A549 (cell line): ENCODE data around the gene HMGN2. TPM values are rescaled to one million over a fixed set of nuclear protein-coding genes. Genes with fewer than 3 reads are reported as not detected.

Experiments
- ATAC-seq, 2 experiments: fragments of 200-7000 bp in 1 of 2; fragments of >200 bp in 1 of 2; cut with Nextera tagmentation in 1 of 2; cut with Tn5 transposase in 1 of 2; 3 replicates each; pipeline versions ENCODE4 v1.8.0 to v1.9.1; 2018 to 2020; ENCODE audit warnings: mild to moderate bottlenecking in 1 of 2, moderate library complexity in 1 of 2
- CTCF ChIA-PET: fragments of 300-600 bp; sonication (Branson Sonifier 250); formaldehyde crosslinking; extraction: SDS; loops from one replicate; lab custom pipeline; 2021; ENCODE audit warnings: antibody characterized with exemption, inconsistent platforms; lab: Yijun Ruan, JAX
- POLR2A ChIA-PET: fragments of 350-600 bp; formaldehyde crosslinking; extraction: SDS; loops from one replicate; lab custom pipeline; 2021; ENCODE audit warnings: antibody characterized with exemption, inconsistent platforms; lab: Yijun Ruan, JAX
- DNase-seq, 2 experiments: peaks; one replicate each; pipeline versions ENCODE4 v3.0.0 to v3.0.0-alpha.2; 2011 to 2016; ENCODE audit warnings: low read depth in 1 of 2, low spot score in 1 of 2
- FAIRE-seq: peaks from 2 replicates; lab custom pipeline; 2011; peaks lifted over from hg19 to GRCh38; lab: Jason Lieb, UNC
- H3K27ac ChIP-seq, 2 experiments: fragments of >200 bp; sonication (Bioruptor Twin); formaldehyde crosslinking; 3 replicates each; pipeline ENCODE4 v1.5.1; 2016 to 2017
- H3K4me1 ChIP-seq: fragments of >200 bp; sonication (Bioruptor Twin); formaldehyde crosslinking; 3 replicates; pipeline ENCODE4 v1.6.1; 2016
- H3K4me2 ChIP-seq: fragments of >200 bp; sonication (Bioruptor Twin); formaldehyde crosslinking; 3 replicates; pipeline ENCODE4 v1.6.1; 2016
- H3K4me3 ChIP-seq: fragments of >200 bp; sonication (Bioruptor Twin); formaldehyde crosslinking; 3 replicates; pipeline ENCODE4 v1.5.1; 2016
- H3K9me3 ChIP-seq: fragments of >200 bp; sonication (Bioruptor Twin); formaldehyde crosslinking; 3 replicates; pipeline ENCODE4 v1.6.1; 2016
- CBX2 ChIP-seq: fragments of 200-600 bp; sonication (generic); IDR thresholded peaks from 2 replicates; pipeline ENCODE4 v1.6.1; 2016; ENCODE audit warnings: low read depth, mild to moderate bottlenecking, borderline replicate concordance
- CBX8 ChIP-seq: fragments of 200-600 bp; sonication (generic); IDR thresholded peaks from 2 replicates; pipeline ENCODE4 v1.6.1; 2016
- CHD2 ChIP-seq: fragments of 150-350 bp; IDR thresholded peaks from 2 replicates; pipeline ENCODE4 v1.6.1; 2014; ENCODE audit warnings: low read length; ENCODE audit not compliant: partially characterized antibody
- CHD4 ChIP-seq: fragments of 200-600 bp; sonication (generic); IDR thresholded peaks from 2 replicates; pipeline ENCODE4 v1.6.1; 2016; ENCODE audit warnings: antibody characterized with exemption, mild to moderate bottlenecking, borderline replicate concordance
- EHF ChIP-seq: fragments of 250-450 bp; sonication (Bioruptor Pico); IDR thresholded peaks from 2 replicates; pipeline ENCODE4 v1.5.0; 2020; ENCODE audit warnings: mild to moderate bottlenecking
- EP300 ChIP-seq, 2 experiments: fragments of >200 bp; sonication (Bioruptor Twin); formaldehyde crosslinking; IDR thresholded peaks; 2 replicates in 1 of 2; 3 replicates in 1 of 2; pipeline ENCODE4 v1.6.1; 2016 to 2017
- ESRRA ChIP-seq: fragments of 150-350 bp; IDR thresholded peaks from 2 replicates; pipeline ENCODE4 v1.6.1; 2014; ENCODE audit warnings: mild to moderate bottlenecking, low read length, borderline replicate concordance
- FOSB ChIP-seq: fragments of 250-450 bp; sonication (Bioruptor Pico); IDR thresholded peaks from 2 replicates; pipeline ENCODE4 v1.5.0; 2020; ENCODE audit warnings: mild to moderate bottlenecking, moderate library complexity
- FOXS1 ChIP-seq: fragments of 250-450 bp; sonication (Bioruptor Pico); IDR thresholded peaks from 2 replicates; pipeline ENCODE4 v1.5.0; 2020; ENCODE audit warnings: mild to moderate bottlenecking, moderate library complexity
- JUN ChIP-seq, 2 experiments: fragments of >200 bp; sonication (Bioruptor Twin); formaldehyde crosslinking; IDR thresholded peaks; 2 replicates in 1 of 2; 3 replicates in 1 of 2; pipeline ENCODE4 v1.6.1; 2016 to 2017
- JUNB ChIP-seq: fragments of >200 bp; sonication (Bioruptor Twin); formaldehyde crosslinking; IDR thresholded peaks from 2 replicates; pipeline ENCODE4 v1.6.1; 2016
- KDM1A ChIP-seq: fragments of 200-600 bp; sonication (generic); IDR thresholded peaks from 2 replicates; pipeline ENCODE4 v1.6.1; 2016; ENCODE audit warnings: low read depth, mild to moderate bottlenecking
- MAFK ChIP-seq: fragments of 450-650 bp; IDR thresholded peaks from 2 replicates; pipeline ENCODE4 v1.6.1; 2014; ENCODE audit not compliant: partially characterized antibody
- MAX ChIP-seq: IDR thresholded peaks from 2 replicates; pipeline ENCODE4 v1.6.1; 2012
- MYC ChIP-seq: IDR thresholded peaks from 2 replicates; pipeline ENCODE4 v1.6.1; 2012; ENCODE audit warnings: mild to moderate bottlenecking, inconsistent platforms, low read length, improper control_type of control experiment, borderline replicate concordance
- NFE2L2 ChIP-seq: fragments of 150-350 bp; conservative IDR thresholded peaks from 2 replicates; pipeline ENCODE4 v1.6.1; 2014; ENCODE audit warnings: low read length
- NPAS2 ChIP-seq: fragments of 250-450 bp; sonication (Bioruptor Pico); IDR thresholded peaks from 2 replicates; pipeline ENCODE4 v1.8.0; 2022; ENCODE audit warnings: mild to moderate bottlenecking, moderate library complexity, borderline replicate concordance
- NR3C1 ChIP-seq: fragments of >200 bp; sonication (Bioruptor Twin); formaldehyde crosslinking; IDR thresholded peaks from 3 replicates; pipeline ENCODE4 v1.6.1; 2017
- PHF8 ChIP-seq: fragments of 200-600 bp; sonication (generic); IDR thresholded peaks from 2 replicates; pipeline ENCODE4 v1.6.1; 2016; ENCODE audit warnings: low read depth, mild to moderate bottlenecking, antibody characterized with exemption, moderate library complexity, borderline replicate concordance
- POLR2A ChIP-seq: IDR thresholded peaks from 2 replicates; pipeline ENCODE4 v1.6.1; 2012; ENCODE audit warnings: mild to moderate bottlenecking, low read length
- RAD21 ChIP-seq, 2 experiments: fragments of >200 bp in 1 of 2; sonication (Bioruptor Twin) in 1 of 2; formaldehyde crosslinking in 1 of 2; IDR thresholded peaks in 1 of 2; conservative IDR thresholded peaks in 1 of 2; 2 replicates in 1 of 2; 3 replicates in 1 of 2; pipeline ENCODE4 v1.6.1; 2012 to 2018; ENCODE audit warnings: inconsistent platforms in 1 of 2
- RARB ChIP-seq: fragments of 250-450 bp; sonication (Bioruptor Pico); IDR thresholded peaks from 2 replicates; pipeline ENCODE4 v1.8.0; 2021; ENCODE audit warnings: mild to moderate bottlenecking, moderate library complexity
- RFX5 ChIP-seq: fragments of 450-650 bp; IDR thresholded peaks from 2 replicates; pipeline ENCODE4 v1.7.1; 2014; ENCODE audit warnings: antibody characterized with exemption, mild to moderate bottlenecking, moderate library complexity
- RNF2 ChIP-seq: fragments of 200-600 bp; sonication (generic); IDR thresholded peaks from 2 replicates; pipeline ENCODE4 v1.6.1; 2016; ENCODE audit warnings: low read depth, mild to moderate bottlenecking, antibody characterized with exemption, moderate library complexity, borderline replicate concordance
- SMC3 ChIP-seq: fragments of >200 bp; sonication (Bioruptor Twin); formaldehyde crosslinking; IDR thresholded peaks from 3 replicates; pipeline ENCODE4 v1.6.1; 2018; ENCODE audit warnings: inconsistent platforms
- SREBF2 ChIP-seq: fragments of 450-650 bp; IDR thresholded peaks from 2 replicates; pipeline ENCODE4 v1.6.1; 2014; ENCODE audit warnings: mild to moderate bottlenecking, moderate library complexity
- ZC3H11A ChIP-seq: fragments of 450-650 bp; IDR thresholded peaks from 2 replicates; pipeline ENCODE4 v1.6.1; 2014; ENCODE audit warnings: antibody characterized with exemption, mild to moderate bottlenecking
- ZNF302 ChIP-seq: fragments of 250-450 bp; sonication (Bioruptor Pico); IDR thresholded peaks from 2 replicates; pipeline ENCODE4 v1.9.0; 2021; ENCODE audit warnings: inconsistent platforms, mild to moderate bottlenecking, moderate library complexity
- ZSCAN20 ChIP-seq: fragments of 250-450 bp; sonication (Bioruptor Pico); IDR thresholded peaks from 2 replicates; pipeline ENCODE4 v1.8.0; 2022; ENCODE audit warnings: mild to moderate bottlenecking, moderate library complexity
- WGBS: methylation state at CpG from one replicate; pipeline ENCODE4 v1.1.6; 2017; ENCODE audit errors: missing lambda C conversion rate; 5-methylcytosine and 5-hydroxymethylcytosine counted together
- polyA plus RNA-seq, 4 experiments: library from polyadenylated mRNA; depleted of rRNA in 3 of 4; stranded (reverse); fragments of >200 nt; fragmentation: RNase III in 1 of 4; extraction: RNeasy Plus Mini Kit Qiagen cat#74134 plus additional on column Dnase treatment in 1 of 4; gene quantifications; 2 replicates in 3 of 4; 3 replicates in 1 of 4; pipeline ENCODE4 v1.2.3, GENCODE V29; 2011 to 2017
- TF ChIP-seq, protein P1 (sequence below): fragments of >200 bp; sonication (Bioruptor Twin); formaldehyde crosslinking; IDR thresholded peaks from 2 replicates; pipeline ENCODE4 v1.6.1; 2016
- TF ChIP-seq, protein P2 (sequence below): fragments of 250-450 bp; sonication (Bioruptor Pico); IDR thresholded peaks from 2 replicates; pipeline ENCODE4 v1.5.0; 2020; ENCODE audit warnings: low read depth, mild to moderate bottlenecking, moderate library complexity
- TF ChIP-seq, protein P3 (sequence below): fragments of 150-350 bp; IDR thresholded peaks from 2 replicates; pipeline ENCODE4 v1.6.1; 2014; ENCODE audit warnings: low read depth, mild to moderate bottlenecking, low read length

HMGN2 gene
- polyA plus RNA-seq, 2 of the 4 experiments (the other 2 are of a cell fraction): 146 to 310 TPM

GRCh38 chr1:26518355-26518754, 46.1 kb downstream of the HMGN2 start:
- CTCF ChIA-PET: interaction anchor here (0.9 kb wide), 1 partner anchor 271 kb away, joined by 3 read pairs; no protein-coding TSS in a partner anchor
- Histone ChIP-seq H3K4me1 (no peaks in the 10 kb centered on the region), H3K27ac (no peak overlapping the region), H3K4me2 (no peak overlapping the region), H3K4me3 (no peak overlapping the region)
- 87% methylated on average over 6 of the region's 6 CpGs for WGBS
- ATAC-seq: no peak
- TF ChIP-seq RFX5 (no peak), RAD21 (conservative IDR thresholded peaks at IDR 0.05 in 1 of 2, IDR thresholded peaks at IDR 0.05 in 1 of 2) (no peak), MAX (no peak)
- TF ChIP-seq, all 56 proteins: peak for 0
- H3K9me3 ChIP-seq: no peaks in the 10 kb centered on the region
- POLR2A ChIA-PET: no interaction called here
- FAIRE-seq: no peak
- DNase-seq: no peak

DNA sequence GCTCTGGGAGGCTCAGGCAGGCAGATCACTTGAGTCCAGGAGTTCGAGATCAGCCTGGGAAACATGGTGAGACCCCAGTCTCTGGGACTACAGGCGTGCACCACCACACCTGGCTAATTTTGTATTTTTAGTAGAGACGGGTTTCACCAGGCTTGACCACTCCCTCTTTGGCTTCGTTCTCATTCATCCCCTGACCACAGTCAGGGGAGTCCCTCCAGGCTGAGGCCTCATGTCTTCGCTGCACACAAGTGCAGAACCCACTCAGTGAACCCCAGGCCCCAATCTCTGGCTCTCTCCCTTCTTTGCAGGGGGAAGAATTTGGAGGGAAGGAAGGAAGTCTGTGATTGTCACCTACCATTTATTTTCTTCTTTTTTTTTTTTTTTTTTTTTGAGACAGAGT, 48.1 kb downstream of the HMGN2 start:
- ATAC-seq: no peak
- no peak for FAIRE-seq
- H3K9me3 ChIP-seq: no peaks in the 10 kb centered on the region
- 79% methylated on average over 5 of the region's 5 CpGs for WGBS
- H3K4me1 ChIP-seq: no peaks in the 10 kb centered on the region
- POLR2A ChIA-PET: no interaction called here
- H3K27ac ChIP-seq: no peak overlapping the region
- H3K4me3 ChIP-seq: no peak overlapping the region
- DNase-seq: no peak
- no peak for TF ChIP-seq RARB (CRISPR knock-in tag)
- TF ChIP-seq, protein P1, sequence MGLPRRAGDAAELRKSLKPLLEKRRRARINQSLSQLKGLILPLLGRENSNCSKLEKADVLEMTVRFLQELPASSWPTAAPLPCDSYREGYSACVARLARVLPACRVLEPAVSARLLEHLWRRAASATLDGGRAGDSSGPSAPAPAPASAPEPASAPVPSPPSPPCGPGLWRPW: no peak
- TF ChIP-seq, all 56 proteins: peak for 0
- no peak overlapping the region for H3K4me2 ChIP-seq
- CTCF ChIA-PET: interaction anchor here (0.7 kb wide), 1 partner anchor 122 kb away, joined by 4 read pairs; no protein-coding TSS in a partner anchor

GRCh38 chr1:26521669-26522030, 49.4 kb downstream of the HMGN2 start:
- ATAC-seq: no peak
- H3K4me1 ChIP-seq: no peaks in the 10 kb centered on the region
- H3K4me3 ChIP-seq: no peak overlapping the region
- no peak for TF ChIP-seq EP300 (IDR thresholded peaks at IDR 0.05)
- no peak for TF ChIP-seq EHF
- TF ChIP-seq CHD2: no peak
- no peak for TF ChIP-seq MAFK
- TF ChIP-seq CBX2: no peak
- TF ChIP-seq NFE2L2: no peak
- TF ChIP-seq, protein P1: no peak
- no peak for TF ChIP-seq ZC3H11A
- TF ChIP-seq CBX8: no peak
- TF ChIP-seq ESRRA: no peak
- no peak for TF ChIP-seq RARB (CRISPR knock-in tag)
- no peak for TF ChIP-seq POLR2A
- TF ChIP-seq ZNF302 (CRISPR knock-in tag): no peak
- TF ChIP-seq CHD4: no peak
- TF ChIP-seq RNF2: no peak
- TF ChIP-seq, all 56 proteins: peak for 0
- Histone ChIP-seq H3K27ac (no peak overlapping the region), H3K4me2 (no peak overlapping the region), H3K9me3 (no peaks in the 10 kb centered on the region)
- DNase-seq (no peak), FAIRE-seq (no peak)
- ChIA-PET POLR2A (no interaction called here), CTCF (no interaction called here)
- WGBS: 75% methylated on average over 14 of the region's 14 CpGs

DNA sequence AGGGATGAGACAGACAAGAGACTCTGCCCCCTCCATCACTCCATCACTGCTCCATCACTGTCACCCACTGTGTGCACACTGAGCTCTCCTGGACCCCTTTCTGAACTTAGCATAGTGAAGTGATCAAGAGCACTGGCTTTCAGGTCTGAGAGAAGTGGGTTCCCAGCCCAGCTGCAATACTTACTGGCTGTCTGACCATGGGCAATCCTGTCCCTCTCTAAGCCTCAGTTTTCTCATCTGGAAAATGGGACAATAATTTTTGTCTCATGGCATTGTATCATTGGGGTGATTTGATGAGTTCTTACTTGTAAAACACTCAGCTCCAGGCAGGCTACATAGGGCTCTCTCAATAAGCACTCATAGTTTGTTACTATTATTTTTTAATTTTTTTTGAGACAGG, 49.8 kb downstream of the HMGN2 start:
- FAIRE-seq: no peak
- Histone ChIP-seq H3K9me3 (no peaks in the 10 kb centered on the region), H3K4me1 (no peaks in the 10 kb centered on the region), H3K27ac (no peak overlapping the region), H3K4me2 (no peak overlapping the region), H3K4me3 (no peak overlapping the region)
- ChIA-PET CTCF (interaction anchor here (0.7 kb wide), 1 partner anchor 21 kb away, joined by 3 read pairs; no protein-coding TSS in a partner anchor), POLR2A (no interaction called here)
- ATAC-seq: no peak
- DNase-seq: no peak
- TF ChIP-seq MYC (no peak), SMC3 (no peak), RARB (CRISPR knock-in tag) (no peak), SREBF2 (no peak), JUNB (no peak), PHF8 (no peak), NR3C1 (no peak), JUN (IDR thresholded peaks at IDR 0.05) (no peak), FOSB (CRISPR knock-in tag) (no peak), FOXS1 (CRISPR knock-in tag) (no peak), EP300 (IDR thresholded peaks at IDR 0.05) (no peak), ZSCAN20 (CRISPR knock-in tag) (no peak), CBX2 (no peak), KDM1A (no peak), CHD2 (no peak), NPAS2 (CRISPR knock-in tag) (no peak)
- TF ChIP-seq, protein P2, sequence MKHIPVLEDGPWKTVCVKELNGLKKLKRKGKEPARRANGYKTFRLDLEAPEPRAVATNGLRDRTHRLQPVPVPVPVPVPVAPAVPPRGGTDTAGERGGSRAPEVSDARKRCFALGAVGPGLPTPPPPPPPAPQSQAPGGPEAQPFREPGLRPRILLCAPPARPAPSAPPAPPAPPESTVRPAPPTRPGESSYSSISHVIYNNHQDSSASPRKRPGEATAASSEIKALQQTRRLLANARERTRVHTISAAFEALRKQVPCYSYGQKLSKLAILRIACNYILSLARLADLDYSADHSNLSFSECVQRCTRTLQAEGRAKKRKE (CRISPR knock-in tag): no peak
- TF ChIP-seq, protein P1: no peak
- TF ChIP-seq, protein P3, sequence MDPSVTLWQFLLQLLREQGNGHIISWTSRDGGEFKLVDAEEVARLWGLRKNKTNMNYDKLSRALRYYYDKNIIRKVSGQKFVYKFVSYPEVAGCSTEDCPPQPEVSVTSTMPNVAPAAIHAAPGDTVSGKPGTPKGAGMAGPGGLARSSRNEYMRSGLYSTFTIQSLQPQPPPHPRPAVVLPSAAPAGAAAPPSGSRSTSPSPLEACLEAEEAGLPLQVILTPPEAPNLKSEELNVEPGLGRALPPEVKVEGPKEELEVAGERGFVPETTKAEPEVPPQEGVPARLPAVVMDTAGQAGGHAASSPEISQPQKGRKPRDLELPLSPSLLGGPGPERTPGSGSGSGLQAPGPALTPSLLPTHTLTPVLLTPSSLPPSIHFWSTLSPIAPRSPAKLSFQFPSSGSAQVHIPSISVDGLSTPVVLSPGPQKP: no peak
